ENCODE data around the gene SHC1.

The SHC1 gene

DNA sequence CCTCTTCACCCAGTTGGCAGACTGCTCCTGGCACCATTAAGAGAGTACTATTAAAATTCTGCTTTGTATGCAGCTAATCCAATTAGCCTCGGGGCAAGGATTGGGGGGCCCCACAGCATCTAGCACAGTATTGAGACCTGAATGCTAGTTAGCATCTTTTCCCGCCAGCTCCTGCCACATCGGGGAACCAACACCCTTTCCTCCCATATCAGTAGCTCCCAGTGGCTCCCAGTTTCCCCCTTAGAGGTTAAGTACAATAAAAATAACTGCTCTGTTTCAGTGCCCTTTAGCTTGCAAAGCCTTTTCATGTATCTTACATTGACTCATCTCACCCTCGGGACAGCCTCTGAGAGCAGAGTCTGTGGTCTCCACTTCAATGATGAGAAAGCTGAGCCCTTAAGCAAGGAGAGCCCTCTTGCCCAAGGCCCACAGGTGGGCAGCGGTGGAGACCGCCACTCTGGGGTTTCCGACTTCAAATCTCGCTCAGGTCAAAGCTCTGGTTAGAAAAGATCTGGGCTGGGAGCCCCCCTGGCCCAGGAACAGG is 29.8 kb downstream of the SHC1 start:
- in situ Hi-C loops (cut with MboI; ENCODE audit: low sequenced_read_pairs): no loop called here

- in situ Hi-C loops (cut with MboI; ENCODE audit: low sequenced_read_pairs): no loop called here
Measured at GRCh38 chr1:154940213-154940560, 30.4 kb downstream of the SHC1 start.

DNA sequence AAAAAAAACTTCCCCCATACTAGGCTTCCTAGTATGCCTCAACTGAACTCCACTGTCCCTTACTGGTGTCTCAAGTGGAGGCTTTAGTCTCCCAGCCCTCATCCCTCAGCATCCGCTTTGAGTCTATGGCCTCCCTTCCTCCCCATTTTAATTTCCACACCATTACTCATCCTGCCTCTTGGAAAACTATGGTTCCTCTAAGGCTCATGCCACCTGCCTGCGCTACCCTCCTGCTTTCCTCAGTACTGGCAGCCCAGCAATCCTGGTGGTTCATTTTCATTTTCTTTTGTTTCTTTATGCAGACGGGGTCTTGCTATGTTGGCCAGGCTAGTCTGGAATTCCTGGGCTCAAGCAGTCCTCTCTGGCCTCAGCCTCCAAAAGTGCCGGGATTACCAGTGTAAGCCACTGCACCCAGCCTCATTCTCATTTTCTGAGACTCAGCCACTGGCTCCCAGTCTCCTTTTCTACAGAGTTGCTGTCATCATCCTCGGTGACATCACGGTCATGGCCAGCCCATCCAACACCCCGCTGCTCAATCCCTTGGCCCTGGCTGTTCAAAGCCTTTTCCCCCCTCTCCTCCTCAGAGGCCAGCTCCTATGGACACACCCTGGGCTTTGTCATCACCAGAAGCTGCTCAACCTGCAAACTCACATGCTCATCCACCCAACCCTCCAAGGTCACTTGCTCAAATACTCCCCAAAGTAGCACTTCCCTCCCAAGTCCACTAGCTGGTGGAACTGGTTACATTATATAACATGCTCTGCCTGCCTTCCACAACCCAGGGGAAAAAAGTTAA is 31.7 kb downstream of the SHC1 start:
- in situ Hi-C loops (cut with MboI; ENCODE audit: low sequenced_read_pairs): no loop called here

- in situ Hi-C loops (cut with MboI; ENCODE audit: low sequenced_read_pairs): no loop called here
Measured at GRCh38 chr1:154937988-154938386, 32.6 kb downstream of the SHC1 start.

DNA sequence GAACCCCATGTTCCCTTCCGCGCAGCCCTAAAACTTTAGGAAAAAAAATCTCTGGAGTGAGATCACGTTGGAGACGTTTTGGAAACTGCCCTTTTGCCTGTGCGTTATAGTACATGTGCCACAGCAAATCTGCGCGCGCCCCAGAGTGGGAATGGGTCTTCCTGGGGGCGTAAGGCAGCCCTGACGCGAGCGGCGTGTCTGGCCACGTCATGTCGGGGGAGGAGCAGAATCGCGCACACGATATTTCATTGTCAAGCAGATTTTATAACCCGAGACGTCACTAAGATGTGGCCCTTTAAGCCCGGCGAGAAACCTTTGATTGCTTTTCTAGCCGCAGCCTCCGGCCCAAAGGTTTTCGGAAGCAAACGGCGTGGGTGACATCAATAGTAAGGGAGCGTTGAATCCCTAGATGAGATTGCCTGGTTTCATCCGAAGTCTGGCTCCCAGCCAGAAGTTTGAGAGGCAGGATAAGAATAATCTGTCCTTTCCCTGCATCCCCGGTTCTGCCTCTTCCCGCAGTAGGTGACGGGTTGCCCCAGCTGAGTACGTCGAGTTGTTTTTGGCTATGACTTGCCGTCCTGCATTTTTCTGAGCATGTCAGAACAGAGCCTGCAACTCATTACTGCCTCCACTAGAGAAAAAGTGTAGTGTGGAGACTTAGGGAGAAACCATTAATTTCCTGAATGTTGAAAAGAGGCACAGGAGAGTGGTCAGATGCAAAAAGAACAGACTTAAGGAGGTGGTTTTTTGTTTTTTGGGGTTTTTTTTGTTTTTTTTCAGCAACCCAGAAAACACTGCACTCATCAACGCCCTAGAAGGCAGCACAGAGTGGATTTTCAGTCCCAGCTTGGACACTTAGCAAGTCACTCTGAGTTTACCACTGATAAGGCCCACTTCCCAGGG is 33.2 kb downstream of the SHC1 start:
- in situ Hi-C loops (cut with MboI; ENCODE audit: low sequenced_read_pairs): no loop called here

GRCh38 chr1:154936555-154937084 is 33.9 kb downstream of the SHC1 start, which contains the start of gene PMVK:
Gene PMVK, minus strand, starts transcription at chr1:154936719. Its CDS starts 34 bp downstream, at chr1:154936685.
- in situ Hi-C loops (cut with MboI; ENCODE audit: low sequenced_read_pairs): no loop called here

DNA sequence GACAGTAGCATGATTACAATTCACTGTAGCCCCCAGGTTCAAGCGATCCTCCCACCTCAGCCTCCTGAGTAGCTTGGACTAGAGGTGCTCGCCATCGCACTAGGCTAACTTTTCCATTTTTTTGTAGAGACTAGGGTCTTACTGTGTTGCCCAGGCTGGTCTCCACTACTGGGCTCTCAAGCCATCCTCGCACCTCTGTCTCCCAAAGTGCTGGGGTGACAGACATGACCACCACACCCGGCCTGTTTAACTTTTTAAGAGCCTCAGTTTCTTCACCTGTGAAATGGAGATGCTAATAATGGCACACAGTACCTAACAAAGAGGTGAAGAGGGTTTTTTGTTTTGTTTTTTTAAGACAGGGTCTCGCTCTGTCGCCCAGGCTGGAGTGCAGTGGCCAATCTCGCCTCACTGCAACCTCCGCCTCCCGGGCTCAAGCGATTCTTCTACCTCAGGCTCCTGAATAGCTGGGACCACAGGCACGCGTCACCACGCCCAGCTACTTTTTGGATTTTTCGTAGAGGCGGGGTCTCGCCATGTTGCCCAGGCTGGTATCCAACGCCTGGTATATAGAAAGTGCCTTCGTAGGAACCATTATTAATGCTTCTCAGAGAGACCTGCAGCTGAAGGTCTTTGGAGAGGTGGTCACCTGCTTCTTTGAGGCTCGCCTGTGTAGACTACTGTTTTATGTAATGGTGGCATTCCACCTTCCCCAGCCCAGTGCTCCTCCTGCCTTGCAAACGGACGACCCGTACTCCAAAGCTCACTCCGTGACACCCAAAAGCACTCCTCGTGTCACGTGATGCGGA is 34.6 kb downstream of the SHC1 start:
- in situ Hi-C loops (cut with MboI; ENCODE audit: low sequenced_read_pairs): no loop called here

DNA sequence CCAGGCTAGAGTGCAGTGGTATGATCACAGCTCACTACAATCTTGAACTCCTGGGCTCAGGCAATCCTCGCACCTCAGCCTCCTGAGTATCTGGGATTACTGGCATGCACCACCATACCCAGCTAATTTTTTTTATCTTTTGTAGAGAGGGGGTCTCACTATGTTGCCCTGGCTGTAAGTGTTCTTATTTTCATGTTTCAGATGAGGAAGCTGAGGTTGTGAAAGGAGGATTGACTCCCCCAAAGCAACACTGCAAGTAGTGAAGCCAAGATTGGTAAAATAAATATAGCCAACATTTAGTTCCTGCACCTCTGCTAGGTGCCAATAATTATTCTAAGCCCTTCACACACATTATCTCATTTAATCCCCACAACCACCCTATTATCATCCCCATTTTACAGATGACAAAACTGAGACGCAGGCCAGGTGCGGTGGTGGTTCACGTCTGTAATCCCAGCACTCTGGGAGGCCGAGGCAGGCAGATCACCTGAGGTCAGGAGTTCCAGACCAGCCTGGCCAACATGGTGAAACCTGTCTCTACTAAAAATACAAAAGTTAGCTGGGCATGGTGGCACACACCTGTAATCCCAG is 36.1 kb downstream of the SHC1 start:
- in situ Hi-C loops (cut with MboI; ENCODE audit: low sequenced_read_pairs): no loop called here

- in situ Hi-C loops (cut with MboI; ENCODE audit: low sequenced_read_pairs): no loop called here
Measured at GRCh38 chr1:154931940-154932487, 38.5 kb downstream of the SHC1 start.

GRCh38 chr1:154926201-154926600 is 44.3 kb downstream of the SHC1 start:
- in situ Hi-C loops (cut with MboI; ENCODE audit: low sequenced_read_pairs): no loop called here

DNA sequence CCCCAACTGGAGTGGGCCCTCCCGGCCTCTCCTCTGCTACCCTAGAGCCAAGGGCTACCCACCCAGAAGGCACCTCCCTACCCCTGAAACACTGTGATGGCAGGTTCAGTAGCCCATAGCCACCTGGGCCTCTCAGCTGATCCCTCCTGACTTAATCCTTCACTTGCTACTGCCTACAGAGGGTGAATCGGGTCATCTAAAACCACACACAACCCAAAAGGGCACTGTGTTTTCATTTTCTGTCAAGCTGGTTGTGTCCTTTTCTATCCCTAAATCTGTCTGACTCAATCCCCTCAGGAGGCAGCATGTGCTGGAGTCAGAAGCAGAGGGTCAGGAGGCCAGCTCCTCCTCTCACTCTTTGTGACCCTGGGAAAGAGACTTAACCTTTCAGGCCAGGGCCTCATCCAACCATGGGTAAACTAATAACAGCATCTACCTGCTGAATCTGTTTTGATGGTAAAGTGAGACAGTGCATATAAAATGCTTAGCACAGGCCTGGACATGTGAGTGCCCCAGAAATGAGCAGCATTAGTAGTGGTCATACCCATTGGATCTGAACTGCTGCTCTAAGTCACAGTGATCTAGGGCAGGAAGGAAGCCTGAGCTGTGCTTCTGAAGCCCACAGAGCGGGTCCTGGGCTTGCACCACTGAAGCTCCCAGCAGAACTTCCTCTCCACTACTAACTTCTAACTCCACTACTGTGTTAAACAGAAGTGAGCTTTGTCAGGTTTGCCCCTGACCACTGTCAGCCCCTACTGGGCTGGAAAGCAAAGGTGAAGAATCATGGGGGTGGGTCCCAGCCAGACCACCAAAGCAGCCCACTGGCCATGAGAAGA is 45.0 kb downstream of the SHC1 start:
- in situ Hi-C loops (cut with MboI; ENCODE audit: low sequenced_read_pairs): no loop called here

- in situ Hi-C loops (cut with MboI; ENCODE audit: low sequenced_read_pairs): no loop called here
Measured at GRCh38 chr1:154923695-154924094, 46.9 kb downstream of the SHC1 start.

DNA sequence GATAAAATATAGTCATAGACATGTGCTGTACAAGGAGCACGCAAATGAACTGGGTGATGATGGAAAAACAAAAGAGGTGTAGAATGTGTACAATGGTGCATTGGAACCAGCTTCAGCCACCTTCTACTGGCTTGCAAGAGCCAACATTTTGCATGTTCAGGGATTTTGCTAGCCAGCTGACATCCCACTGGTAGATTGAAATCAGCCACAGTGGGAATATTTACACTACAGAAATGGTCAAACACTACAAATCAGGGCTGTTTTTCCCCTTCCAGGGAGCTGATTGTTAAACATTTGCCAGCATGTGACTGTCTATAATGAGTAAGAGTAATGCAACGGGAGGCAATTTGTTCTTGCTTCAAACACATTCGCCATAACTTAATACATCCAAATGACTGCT is 57.3 kb downstream of the SHC1 start:
- in situ Hi-C loops (cut with MboI; ENCODE audit: low sequenced_read_pairs): no loop called here

GRCh38 chr1:154912755-154913154 is 57.8 kb downstream of the SHC1 start:
- in situ Hi-C loops (cut with MboI; ENCODE audit: low sequenced_read_pairs): no loop called here

All from HL-60/S4 treated with retinoic acid at 250 ng/mL for 4 days and 3 days (cell line).